Measurements from ENCODE around the gene CUZD1. TPM values are rescaled to one million over a fixed set of nuclear protein-coding genes. Genes with fewer than 3 reads are reported as not detected.
"Not testable (repeated sequence)": the region's sequence is repeated elsewhere in the genome, so short reads cannot be mapped to it uniquely, and the experiment has no call there.

Gene CUZD1, protein sequence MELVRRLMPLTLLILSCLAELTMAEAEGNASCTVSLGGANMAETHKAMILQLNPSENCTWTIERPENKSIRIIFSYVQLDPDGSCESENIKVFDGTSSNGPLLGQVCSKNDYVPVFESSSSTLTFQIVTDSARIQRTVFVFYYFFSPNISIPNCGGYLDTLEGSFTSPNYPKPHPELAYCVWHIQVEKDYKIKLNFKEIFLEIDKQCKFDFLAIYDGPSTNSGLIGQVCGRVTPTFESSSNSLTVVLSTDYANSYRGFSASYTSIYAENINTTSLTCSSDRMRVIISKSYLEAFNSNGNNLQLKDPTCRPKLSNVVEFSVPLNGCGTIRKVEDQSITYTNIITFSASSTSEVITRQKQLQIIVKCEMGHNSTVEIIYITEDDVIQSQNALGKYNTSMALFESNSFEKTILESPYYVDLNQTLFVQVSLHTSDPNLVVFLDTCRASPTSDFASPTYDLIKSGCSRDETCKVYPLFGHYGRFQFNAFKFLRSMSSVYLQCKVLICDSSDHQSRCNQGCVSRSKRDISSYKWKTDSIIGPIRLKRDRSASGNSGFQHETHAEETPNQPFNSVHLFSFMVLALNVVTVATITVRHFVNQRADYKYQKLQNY
- 0.83 TPM for polyA plus RNA-seq (2012; ENCODE audit: missing spikeins)

DNA sequence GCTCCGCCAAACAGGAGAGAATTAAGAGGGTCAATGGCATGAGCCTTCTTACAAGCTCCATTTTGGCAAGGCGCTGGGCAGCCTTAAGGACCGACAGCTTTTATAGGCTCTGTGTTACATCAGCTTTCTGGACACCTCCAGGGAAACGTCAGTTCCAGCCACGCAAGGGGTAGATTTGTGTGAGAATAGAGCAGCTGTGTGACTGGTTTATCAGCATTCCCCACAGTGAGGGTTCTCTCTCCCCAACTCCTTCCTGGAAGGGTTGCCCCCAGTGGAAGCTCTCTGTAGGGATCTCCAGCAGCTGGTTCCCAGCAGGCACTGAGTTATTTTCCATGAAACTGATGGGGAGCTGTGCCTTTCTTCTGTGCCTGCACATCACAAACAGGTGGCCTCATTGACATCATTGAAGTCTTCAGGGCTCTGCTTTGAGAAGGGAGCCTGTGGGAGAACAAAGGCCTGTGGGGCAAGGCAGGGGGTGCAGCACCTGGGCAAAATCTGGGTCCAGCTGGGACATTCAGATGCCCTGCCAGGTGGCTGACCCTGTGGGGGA is at the start of gene CUZD1:
CUZD1 (minus strand) TSS at position 75 of the 550 bp plus-strand sequence; CDS start at position 61, 14 bp downstream.
- no peak for DNase-seq (ENCODE audit: insufficient read length)
- no peak for FAIRE-seq
- TF ChIP-seq TAF1 (IDR thresholded peaks at IDR 0.05; ENCODE audit: borderline replicate concordance, low read depth, low read length): no peak
- no peak for TF ChIP-seq POLR2AphosphoS5 (IDR thresholded peaks at IDR 0.05; ENCODE audit: low read depth, low read length)
- TF ChIP-seq POLR2A (IDR thresholded peaks at IDR 0.05; ENCODE audit: low read depth, low read length): no peak

DNA sequence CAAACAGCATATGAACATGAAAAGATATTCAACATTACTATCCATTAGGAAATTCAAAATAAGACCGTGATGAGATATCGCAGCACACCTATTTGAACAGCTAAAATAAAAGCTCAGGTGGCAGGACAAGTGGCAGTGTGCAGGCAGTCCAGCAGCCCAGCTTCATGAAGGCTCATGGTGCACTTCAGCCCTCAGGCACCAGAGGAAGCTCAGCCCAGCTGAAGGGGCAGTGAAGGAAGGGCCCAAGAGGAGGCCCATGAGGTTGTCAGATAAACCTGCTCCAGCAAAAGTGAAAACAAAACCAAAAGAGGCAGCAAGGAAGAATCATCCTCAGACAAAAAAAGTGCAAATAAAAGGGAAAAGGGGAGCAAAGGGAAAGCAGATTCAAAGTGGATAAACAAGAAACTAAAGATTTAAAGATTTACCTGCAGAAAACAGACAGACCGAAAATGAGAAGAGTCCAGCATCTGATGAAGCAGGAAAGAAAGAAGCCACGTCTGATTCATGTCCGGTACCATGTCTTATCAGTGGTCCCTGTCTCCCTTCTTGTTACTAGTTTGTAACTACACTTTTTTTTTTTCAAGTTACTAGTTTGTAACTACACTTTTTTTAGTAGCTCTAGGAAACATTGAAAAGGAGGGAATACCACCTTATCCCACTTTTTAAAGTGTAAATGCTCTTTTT is 48.7 kb upstream of the CUZD1 start:
- no peak for FAIRE-seq
- TF ChIP-seq TAF1 (IDR thresholded peaks at IDR 0.05; ENCODE audit: borderline replicate concordance, low read depth, low read length) (no peak), POLR2A (IDR thresholded peaks at IDR 0.05; ENCODE audit: low read depth, low read length) (no peak)
- DNase-seq (ENCODE audit: insufficient read length): no peak

DNA sequence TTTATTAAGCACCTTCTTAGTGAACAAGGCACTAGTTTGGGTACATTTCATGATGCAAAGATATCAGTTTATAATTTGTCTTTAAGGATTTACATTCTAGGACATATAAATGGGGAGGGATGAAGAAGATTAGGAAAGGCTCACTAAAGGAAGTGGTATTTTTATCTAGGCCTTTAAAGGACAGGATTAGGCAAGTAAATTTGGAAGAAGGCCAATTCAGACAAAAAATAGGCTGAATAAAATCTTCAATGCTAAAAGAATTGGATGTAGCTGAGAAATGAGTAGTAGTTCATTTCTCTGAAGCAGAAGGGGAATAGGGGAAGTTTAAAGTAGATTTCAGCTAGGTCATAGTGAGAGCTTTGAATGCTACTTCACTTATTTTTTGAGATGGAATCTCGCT is 38.5 kb upstream of the CUZD1 start:
- no peak for DNase-seq (ENCODE audit: insufficient read length)
- no peak for FAIRE-seq
- TF ChIP-seq TAF1 (IDR thresholded peaks at IDR 0.05; ENCODE audit: borderline replicate concordance, low read depth, low read length) (no peak), POLR2AphosphoS5 (IDR thresholded peaks at IDR 0.05; ENCODE audit: low read depth, low read length) (no peak), POLR2A (IDR thresholded peaks at IDR 0.05; ENCODE audit: low read depth, low read length) (no peak)

DNA sequence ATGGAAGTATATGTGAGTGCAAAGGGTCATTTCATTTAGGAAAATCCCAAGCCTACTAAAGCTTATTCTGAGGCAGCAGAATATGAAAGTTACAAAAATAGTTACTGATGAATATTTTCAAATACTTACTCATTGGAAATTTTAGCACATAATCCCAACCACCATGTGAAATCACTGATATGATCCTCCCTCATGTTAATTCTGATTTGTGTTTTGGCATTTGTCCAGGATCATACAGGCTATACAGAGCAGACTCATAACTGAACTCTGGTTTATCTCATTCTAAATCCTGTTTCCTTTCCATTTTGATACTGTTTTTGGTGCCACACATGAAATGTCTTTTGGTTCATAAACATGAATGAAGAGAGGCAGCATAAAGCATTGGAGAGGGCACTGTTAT is 37.1 kb upstream of the CUZD1 start:
- TF ChIP-seq TAF1 (IDR thresholded peaks at IDR 0.05; ENCODE audit: borderline replicate concordance, low read depth, low read length): no peak
- no peak for TF ChIP-seq POLR2A (IDR thresholded peaks at IDR 0.05; ENCODE audit: low read depth, low read length)
- no peak for TF ChIP-seq POLR2AphosphoS5 (IDR thresholded peaks at IDR 0.05; ENCODE audit: low read depth, low read length)
- FAIRE-seq (no peak), DNase-seq (ENCODE audit: insufficient read length) (no peak)

DNA sequence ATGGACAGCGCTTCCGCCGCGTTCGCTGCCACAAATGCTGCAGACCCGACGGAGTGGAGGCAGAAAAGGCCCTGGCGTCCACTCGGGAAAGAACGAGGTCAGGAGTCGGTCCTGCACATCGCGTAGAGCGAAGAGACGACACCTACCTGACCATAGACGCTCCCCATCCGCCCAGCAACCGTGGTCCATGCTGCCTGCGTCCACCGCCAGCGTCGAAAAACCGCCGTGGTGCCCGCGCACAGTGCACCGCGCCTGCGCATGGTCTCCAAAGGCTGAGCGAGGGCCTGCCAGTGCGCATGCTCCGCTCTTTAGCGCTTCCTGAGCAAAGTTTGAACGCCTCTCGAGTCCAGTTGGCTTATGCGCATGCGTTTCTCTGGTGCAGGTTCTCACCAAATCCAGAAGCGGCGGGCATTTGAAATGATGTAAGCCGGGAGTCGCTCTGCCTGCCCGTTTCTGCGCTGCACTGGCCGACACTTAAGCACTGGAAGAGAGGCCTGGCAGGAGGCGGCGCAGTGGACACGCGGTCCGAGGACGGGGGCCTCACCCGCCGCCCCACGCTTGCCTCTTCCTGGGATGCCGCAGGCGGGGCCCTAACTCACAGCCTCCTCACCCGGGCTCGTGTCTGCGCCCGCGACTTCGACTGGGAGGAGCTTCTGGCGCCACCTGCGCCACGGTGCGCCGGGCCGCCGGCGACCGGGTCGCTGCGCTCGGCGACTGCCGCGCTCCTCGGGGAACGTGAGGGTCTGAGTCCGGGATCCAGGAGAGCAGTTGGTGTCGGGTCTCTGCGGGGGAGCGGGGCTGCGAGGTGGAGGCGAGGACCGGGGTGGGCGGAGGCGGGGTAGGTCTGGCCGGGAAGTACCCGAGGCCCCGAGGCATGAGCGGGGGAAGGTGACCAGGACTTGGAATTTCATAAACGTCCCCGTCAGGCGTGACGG is 33.9 kb upstream of the CUZD1 start, which contains the start of gene FAM24B:
FAM24B (minus strand) TSS at position 243 of the 935 bp plus-strand sequence. CDS start 29,066 bp downstream, outside the sequence.
- TF ChIP-seq POLR2A (IDR thresholded peaks at IDR 0.05; ENCODE audit: low read depth, low read length) (peak; percentile 79; the same call in 1 of the 2 replicates), TAF1 (IDR thresholded peaks at IDR 0.05; ENCODE audit: borderline replicate concordance, low read depth, low read length) (no peak), POLR2AphosphoS5 (IDR thresholded peaks at IDR 0.05; ENCODE audit: low read depth, low read length) (peak; percentile 59)
- DNase-seq (ENCODE audit: insufficient read length) (peak; percentile 68), FAIRE-seq (peak; percentile 96)

DNA sequence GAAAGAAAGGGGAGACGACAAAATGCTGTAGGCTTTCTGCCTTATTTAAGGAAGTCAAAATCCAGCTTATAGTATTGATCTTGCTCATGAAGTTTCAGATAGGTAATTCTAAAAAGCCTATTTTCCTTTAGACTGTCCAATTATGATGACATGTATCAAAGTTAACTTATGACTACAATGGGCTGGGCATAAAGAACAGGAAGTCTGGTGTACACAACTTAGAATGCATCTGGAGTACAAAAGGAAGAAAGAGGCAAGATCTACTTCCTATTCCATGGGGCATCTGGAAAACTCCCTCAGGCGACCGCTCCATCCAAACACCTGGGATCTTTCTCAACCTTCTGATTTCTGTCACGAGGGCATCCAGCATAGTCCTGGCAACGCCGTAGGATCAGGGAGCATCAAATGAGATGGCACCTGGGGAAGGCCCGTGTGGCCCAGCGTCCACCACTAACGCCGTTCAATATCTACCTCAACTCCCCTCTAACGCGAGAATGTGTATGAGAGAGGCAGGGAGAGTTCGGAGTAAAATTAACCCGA is 33.2 kb upstream of the CUZD1 start:
- DNase-seq (ENCODE audit: insufficient read length): no peak
- FAIRE-seq: no peak
- TF ChIP-seq TAF1 (IDR thresholded peaks at IDR 0.05; ENCODE audit: borderline replicate concordance, low read depth, low read length) (no peak), POLR2A (IDR thresholded peaks at IDR 0.05; ENCODE audit: low read depth, low read length) (no peak), POLR2AphosphoS5 (IDR thresholded peaks at IDR 0.05; ENCODE audit: low read depth, low read length) (no peak)

DNA sequence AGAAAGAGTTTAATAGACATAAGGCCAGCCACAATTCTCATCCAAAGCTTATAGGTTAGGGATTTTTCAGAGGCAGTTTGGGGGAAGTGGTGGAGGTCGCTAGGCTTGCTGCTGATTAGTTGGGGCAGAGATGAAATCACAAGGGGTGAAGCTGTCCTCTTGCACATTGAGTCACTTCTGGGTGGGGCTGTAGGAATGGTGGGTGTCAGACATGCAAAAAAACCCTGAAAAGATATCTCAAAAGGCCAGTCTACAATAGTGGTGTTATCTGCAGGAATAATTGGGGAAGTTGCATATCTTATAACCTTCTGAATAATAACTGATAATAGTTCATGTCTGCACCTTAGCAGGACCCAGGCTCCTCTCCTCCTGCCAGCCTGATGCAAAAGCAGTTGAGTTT is 31.6 kb upstream of the CUZD1 start:
- TF ChIP-seq POLR2AphosphoS5 (IDR thresholded peaks at IDR 0.05; ENCODE audit: low read depth, low read length) (no peak), POLR2A (IDR thresholded peaks at IDR 0.05; ENCODE audit: low read depth, low read length) (no peak), TAF1 (IDR thresholded peaks at IDR 0.05; ENCODE audit: borderline replicate concordance, low read depth, low read length) (no peak)
- no peak for FAIRE-seq
- DNase-seq (ENCODE audit: insufficient read length): no peak

DNA sequence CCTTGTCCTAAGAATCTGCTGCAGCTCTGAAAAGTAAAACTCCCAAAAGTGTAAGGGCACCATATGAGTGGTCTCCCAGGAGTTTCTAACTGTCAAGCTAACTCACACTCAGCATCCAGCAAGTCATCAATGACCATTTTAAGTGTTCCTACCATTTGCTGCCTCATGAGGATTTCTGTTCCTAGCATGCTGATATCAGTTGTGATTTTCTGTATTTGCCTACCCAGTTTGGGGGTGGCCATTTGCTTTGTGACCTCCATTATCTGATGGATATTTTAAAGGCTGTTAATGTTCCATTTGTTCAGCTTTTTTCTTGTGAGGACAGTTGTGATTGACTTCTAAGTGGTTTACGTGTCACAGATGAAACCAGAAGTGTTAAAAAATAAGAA is 30.8 kb upstream of the CUZD1 start:
- DNase-seq (ENCODE audit: insufficient read length) (no peak), FAIRE-seq (no peak)
- no peak for TF ChIP-seq POLR2AphosphoS5 (IDR thresholded peaks at IDR 0.05; ENCODE audit: low read depth, low read length)
- no peak for TF ChIP-seq POLR2A (IDR thresholded peaks at IDR 0.05; ENCODE audit: low read depth, low read length)
- no peak for TF ChIP-seq TAF1 (IDR thresholded peaks at IDR 0.05; ENCODE audit: borderline replicate concordance, low read depth, low read length)

DNA sequence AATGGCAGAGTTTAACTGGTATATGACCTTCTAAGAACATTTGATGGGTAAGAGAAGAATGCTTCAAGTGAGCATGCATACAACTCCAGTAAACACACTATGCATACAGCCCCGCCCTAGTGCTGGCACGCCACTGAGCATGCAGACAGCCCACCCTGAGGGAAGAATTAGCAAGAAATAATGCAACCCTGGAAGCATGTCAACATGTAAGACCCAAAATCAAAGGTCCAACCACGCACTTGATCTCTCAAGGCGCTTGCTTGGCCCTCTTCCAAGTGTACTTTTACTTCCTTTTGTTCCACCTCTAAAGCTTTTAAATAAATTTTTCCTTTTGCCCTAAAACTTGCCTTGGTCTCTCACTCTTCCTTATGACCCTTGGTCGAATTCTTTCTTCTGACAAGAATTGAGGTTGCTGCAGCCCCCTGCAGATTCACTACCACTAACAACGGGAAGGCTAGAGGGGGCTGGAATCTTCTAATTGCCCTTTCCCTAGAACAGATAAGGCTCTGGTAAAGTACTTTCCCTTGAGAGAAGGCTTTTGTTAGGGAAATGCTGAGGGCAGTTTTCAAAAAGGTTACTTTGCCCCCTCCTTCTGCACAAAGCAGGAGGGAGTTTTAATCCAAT is 30.3 kb upstream of the CUZD1 start:
- DNase-seq (ENCODE audit: insufficient read length) (no peak), FAIRE-seq (no peak)
- TF ChIP-seq POLR2A (IDR thresholded peaks at IDR 0.05; ENCODE audit: low read depth, low read length): no peak
- no peak for TF ChIP-seq POLR2AphosphoS5 (IDR thresholded peaks at IDR 0.05; ENCODE audit: low read depth, low read length)
- no peak for TF ChIP-seq TAF1 (IDR thresholded peaks at IDR 0.05; ENCODE audit: borderline replicate concordance, low read depth, low read length)

DNA sequence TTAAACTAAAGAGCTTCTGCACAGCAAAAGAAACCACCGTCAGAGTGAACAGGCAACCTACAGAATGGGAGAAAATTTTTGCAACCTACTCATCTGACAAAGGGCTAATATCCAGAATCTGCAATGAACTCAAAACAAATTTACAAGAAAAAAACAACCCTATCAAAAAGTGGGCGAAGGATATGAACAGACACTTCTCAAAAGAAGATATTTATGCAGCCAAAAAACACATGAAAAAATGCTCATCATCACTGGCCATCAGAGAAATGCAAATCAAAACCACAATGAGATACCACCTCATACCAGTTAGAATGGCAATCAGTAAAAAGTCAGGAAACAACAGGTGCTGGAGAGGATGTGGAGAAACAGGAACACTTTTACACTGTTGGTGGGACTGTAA is 26.3 kb upstream of the CUZD1 start:
- not testable (repeated sequence) for FAIRE-seq; DNase-seq (ENCODE audit: insufficient read length)

DNA sequence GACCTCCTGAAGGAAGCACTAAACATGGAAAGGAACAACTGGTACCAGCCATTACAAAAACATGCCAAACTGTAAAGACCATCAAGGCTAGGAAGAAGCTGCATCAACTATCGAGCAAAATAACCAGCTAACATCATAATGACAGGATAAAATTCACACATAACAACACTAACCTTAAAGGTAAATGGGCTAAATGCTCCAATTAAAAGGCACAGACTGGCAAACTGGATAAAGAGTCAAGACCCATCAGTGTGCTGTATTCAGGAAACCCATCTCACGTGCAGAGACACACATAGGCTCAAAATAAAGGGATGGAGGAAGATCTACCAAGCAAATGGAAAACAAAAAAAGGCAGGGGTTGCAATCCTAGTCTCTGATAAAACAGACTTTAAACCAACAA is 23.1 kb upstream of the CUZD1 start:
- FAIRE-seq; DNase-seq (ENCODE audit: insufficient read length): not testable (repeated sequence)

DNA sequence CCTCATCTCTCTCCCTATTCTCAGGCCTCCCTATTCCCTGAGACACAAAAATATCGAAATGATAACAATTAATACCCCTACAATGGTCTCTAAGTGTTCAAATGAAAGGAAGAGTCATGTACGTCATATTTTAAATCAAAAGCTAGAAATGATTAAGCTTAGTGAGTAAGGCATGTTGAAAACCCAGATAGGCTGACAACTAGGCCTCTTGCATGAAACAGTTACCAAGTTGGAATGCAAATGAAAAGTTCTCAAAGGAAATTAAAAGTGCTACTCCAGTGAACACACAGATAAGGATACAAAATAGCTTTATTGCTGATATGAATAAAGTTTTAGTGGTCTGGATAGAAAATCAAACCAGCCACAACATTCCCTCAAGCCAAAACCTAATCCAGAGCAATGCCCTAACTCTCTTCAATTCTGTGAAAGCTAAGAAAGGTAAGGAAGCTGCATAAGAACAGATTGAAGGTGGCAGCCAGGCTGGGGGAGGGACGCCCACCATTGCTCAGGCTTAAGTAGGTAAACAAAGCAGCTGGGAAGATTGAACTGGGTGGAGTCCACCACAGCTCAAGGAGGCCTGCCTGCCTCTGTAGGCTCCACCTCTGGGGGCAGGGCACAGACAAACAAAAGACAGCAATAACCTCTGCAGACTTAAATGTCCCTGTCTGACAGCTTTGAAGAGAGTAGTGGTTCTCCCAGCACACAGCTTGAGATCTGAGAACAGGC is 21.3 kb upstream of the CUZD1 start:
- not testable (repeated sequence) for FAIRE-seq; DNase-seq (ENCODE audit: insufficient read length)

Measured in GM12892 (cell line).